ELR (cell line): ENCODE data around the gene ATG9A.

Experiments
- DNase-seq: peaks from one replicate; pipeline ENCODE4 v3.0.0-alpha.2; 2015; ENCODE audit warnings: low read depth

The ATG9A gene

GRCh38 chr2:219223831-219224610 lies 5.4 kb downstream of the ATG9A start:
- no peak for DNase-seq

- DNase-seq: no peak
These were observed 7.4 kb downstream of the ATG9A start for GRCh38 chr2:219221957-219222518.

GRCh38 chr2:219220652-219221402 lies 8.6 kb downstream of the ATG9A start:
- no peak for DNase-seq

GRCh38 chr2:219219784-219220532 lies 9.5 kb downstream of the ATG9A start:
- no peak for DNase-seq

- DNase-seq: peak; percentile 92
These were observed 10.4 kb downstream of the ATG9A start, which contains the start of gene ABCB6 for GRCh38 chr2:219218732-219219701. ABCB6 (minus strand) TSS chr2:219218958; CDS start chr2:219218673, 285 bp downstream.

- peak; percentile 83 for DNase-seq
These were observed 11.2 kb downstream of the ATG9A start for GRCh38 chr2:219218217-219218731.

GRCh38 chr2:219216535-219216915 lies 12.9 kb downstream of the ATG9A start:
- DNase-seq: no peak

GRCh38 chr2:219215871-219216534 lies 13.4 kb downstream of the ATG9A start:
- DNase-seq: no peak

GRCh38 chr2:219214786-219215185 lies 14.7 kb downstream of the ATG9A start:
- no peak for DNase-seq

GRCh38 chr2:219214141-219214540 lies 15.3 kb downstream of the ATG9A start:
- no peak for DNase-seq

- no peak for DNase-seq
These were observed 15.9 kb downstream of the ATG9A start for GRCh38 chr2:219213486-219214071.

- DNase-seq: no peak
These were observed 16.4 kb downstream of the ATG9A start for GRCh38 chr2:219213026-219213415.

- no peak for DNase-seq
These were observed 18.5 kb downstream of the ATG9A start for GRCh38 chr2:219210886-219211362.

GRCh38 chr2:219210196-219210885 lies 19.1 kb downstream of the ATG9A start:
- DNase-seq: no peak

- no peak for DNase-seq
These were observed 19.9 kb downstream of the ATG9A start for GRCh38 chr2:219209236-219210195.

- peak; percentile 29 for DNase-seq
These were observed 21.3 kb downstream of the ATG9A start for GRCh38 chr2:219207884-219208740.
